Neuron (in vitro differentiated cells): ENCODE data around the gene DDX20.
"Not testable (repeated sequence)": the region's sequence is repeated elsewhere in the genome, so short reads cannot be mapped to it uniquely, and the experiment has no call there.

Source experiments
- H2AFZ ChIP-seq: one replicate; pipeline ENCODE4 v1.6.1; 2013; ENCODE audit warnings: low read depth, mild to moderate bottlenecking, inconsistent platforms, low read length, moderate library complexity
- H3K27me3 ChIP-seq: one replicate; pipeline ENCODE4 v1.6.1; 2013; ENCODE audit warnings: low read length; ENCODE audit not compliant: insufficient read depth
- H3K36me3 ChIP-seq: one replicate; pipeline ENCODE4 v1.6.1; 2013; ENCODE audit warnings: low read length; ENCODE audit not compliant: insufficient read depth
- H3K4me1 ChIP-seq: one replicate; pipeline ENCODE4 v1.6.1; 2013; ENCODE audit warnings: low read length; ENCODE audit not compliant: insufficient read depth
- H3K4me3 ChIP-seq: 2 replicates; pipeline ENCODE4 v1.5.1; 2013; ENCODE audit warnings: mild to moderate bottlenecking, low read length, moderate library complexity
- H3K9me3 ChIP-seq: one replicate; pipeline ENCODE4 v1.6.1; 2013; ENCODE audit warnings: low read length

Gene DDX20

DNA sequence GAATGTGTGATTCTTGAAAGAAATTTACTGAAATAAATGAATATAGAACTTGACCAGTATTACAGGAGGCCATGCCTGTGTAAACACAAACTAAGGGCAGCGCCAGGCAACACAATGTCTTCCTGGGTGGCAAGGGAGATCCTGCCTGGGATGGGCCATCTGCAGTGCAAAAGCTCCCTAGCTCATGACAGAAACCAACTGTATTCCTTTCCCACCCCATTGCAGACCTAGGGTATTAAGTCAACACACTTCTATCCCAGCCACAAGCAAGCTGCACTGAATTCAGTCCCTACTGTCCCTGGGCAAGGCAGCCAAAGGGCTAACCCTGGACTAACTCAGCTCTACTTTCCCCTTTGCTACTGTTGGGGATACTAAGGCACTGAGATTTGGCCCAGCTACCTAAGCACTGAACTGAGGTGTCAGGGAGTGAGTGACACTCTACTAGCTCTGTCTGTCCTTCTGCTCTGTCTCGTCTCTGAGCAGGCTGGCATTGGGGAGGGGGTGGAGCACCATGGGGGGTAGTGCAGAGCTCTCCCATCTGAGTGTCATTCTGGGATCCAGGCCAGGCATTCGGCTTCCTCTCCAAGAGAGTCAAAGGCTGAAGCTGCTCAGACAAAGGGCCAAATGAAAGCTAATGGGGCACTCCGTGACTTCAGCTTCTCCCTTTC is 19.0 kb upstream of the DDX20 start:
- H3K4me1 ChIP-seq = peaks cover 42% of the 10 kb centered on the region
- H2AFZ ChIP-seq = no peak overlapping the region
- H3K4me3 ChIP-seq = no peak overlapping the region
- no peaks in the 10 kb centered on the region for H3K27me3 ChIP-seq
- no peaks in the 10 kb centered on the region for H3K9me3 ChIP-seq
- no peaks in the 10 kb centered on the region for H3K36me3 ChIP-seq

DNA sequence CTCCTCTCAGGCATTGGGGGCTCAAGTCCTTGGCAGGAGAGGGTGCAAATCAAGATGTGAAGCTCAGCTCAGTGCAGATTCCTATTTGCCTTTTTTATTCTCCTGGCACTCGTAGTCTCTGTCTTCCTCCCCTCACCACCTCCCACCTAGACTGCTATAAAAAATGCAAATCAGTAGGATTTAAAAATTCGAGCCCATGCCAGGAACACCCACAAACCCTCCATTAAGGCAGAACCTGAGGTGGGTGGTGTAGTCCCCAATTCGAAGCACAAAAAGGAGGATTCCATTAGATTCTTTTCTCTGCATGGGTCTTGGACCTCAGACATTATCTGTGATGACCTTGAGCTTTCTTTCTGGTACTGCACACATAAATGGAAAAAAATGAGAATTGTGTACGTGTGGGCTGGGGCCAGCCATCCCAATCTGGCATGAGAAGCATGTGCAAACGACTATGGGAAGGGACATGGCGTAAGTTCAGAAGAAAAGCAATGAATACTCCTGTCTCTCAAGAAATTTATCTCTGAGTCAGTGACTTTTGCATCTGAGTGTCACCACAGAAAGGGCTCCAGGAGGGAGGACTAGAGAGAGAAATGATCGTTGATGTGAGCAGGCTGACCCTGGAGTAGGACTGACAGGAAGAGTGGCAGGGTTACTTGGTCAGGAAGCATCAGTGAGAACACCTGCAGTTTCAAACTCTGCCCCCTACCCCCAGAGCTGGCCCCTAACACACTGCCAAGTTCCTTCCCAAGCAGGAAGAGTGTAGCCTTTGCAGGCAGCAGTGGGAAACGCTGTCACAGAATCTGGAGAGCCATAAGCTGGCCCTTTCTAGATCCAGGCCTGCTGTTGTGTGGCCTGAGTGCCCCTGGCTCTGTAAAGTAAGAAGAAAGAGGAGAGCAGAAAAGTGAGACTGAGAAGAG is 18.2 kb upstream of the DDX20 start:
- no peaks in the 10 kb centered on the region for H3K9me3 ChIP-seq
- H3K4me1 ChIP-seq = peaks cover 42% of the 10 kb centered on the region
- peak overlapping the region; percentile 47 for H3K4me3 ChIP-seq

DNA sequence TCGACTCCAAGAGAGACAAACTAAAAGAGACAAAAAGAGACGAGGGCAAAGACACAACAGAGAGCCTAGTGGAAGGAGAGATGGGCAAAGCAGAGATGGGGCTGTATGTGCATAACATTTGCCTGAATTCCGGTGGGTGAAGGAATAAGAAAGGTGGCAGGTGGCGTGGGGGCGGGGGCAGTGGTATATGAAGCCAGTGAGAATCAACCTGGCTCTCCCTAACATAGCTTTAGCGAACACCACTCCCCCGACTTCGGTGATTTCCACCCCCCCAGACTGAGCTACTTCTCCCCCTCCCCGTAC is 17.6 kb upstream of the DDX20 start:
- Histone ChIP-seq H3K27me3 (no peaks in the 10 kb centered on the region), H3K9me3 (no peaks in the 10 kb centered on the region), H3K4me3 (peak overlapping the region; percentile 47), H2AFZ (no peak overlapping the region), H3K36me3 (no peaks in the 10 kb centered on the region), H3K4me1 (peaks cover 44% of the 10 kb centered on the region)

More for the DNA sequence above, 18.2 kb upstream of the DDX20 start:
- Histone ChIP-seq H2AFZ (no peak overlapping the region), H3K27me3 (no peaks in the 10 kb centered on the region), H3K36me3 (no peaks in the 10 kb centered on the region)

DNA sequence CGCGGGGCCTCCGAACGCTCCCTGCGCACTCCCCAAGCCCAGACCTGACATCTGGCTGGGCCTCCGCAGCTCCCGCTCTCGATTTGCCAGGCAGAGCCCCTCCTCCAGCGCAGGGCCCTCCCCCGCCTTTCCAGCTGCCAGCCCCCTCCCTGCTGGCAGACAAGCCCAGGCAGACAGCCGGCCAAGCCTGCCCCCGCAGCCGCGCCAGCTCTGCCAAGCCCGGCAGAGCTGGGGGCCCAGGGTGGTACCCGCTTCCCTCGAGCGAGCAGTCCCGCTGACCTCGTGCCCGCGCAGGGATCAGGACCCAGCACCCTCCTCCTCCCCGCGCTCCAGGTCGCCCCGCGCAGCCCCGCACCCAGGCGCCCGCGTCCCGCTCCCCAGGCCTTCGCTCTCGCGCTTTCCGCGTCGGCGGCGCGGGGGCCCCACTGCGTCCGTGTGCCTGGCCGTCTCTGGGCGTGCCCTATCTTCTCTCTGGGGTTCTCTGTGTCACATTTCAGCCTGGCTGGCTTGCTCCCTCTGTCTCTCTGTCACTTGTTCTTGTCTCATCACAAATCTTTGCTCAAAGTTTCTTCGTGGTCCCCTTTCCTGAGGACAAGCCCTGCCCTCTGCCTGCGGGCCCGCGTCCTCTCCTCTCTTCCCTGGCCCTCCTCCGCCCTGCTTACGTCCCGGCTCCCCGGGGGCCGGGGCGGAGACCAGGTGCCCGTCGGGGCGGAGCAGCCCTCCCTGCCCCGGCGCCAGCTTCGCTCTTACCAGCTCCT is 17.1 kb upstream of the DDX20 start:
- Histone ChIP-seq H3K27me3 (no peaks in the 10 kb centered on the region), H3K9me3 (no peaks in the 10 kb centered on the region), H3K36me3 (no peaks in the 10 kb centered on the region), H3K4me1 (peaks cover 39% of the 10 kb centered on the region), H2AFZ (peak overlapping the region; percentile 87), H3K4me3 (peak overlapping the region; percentile 47)

DNA sequence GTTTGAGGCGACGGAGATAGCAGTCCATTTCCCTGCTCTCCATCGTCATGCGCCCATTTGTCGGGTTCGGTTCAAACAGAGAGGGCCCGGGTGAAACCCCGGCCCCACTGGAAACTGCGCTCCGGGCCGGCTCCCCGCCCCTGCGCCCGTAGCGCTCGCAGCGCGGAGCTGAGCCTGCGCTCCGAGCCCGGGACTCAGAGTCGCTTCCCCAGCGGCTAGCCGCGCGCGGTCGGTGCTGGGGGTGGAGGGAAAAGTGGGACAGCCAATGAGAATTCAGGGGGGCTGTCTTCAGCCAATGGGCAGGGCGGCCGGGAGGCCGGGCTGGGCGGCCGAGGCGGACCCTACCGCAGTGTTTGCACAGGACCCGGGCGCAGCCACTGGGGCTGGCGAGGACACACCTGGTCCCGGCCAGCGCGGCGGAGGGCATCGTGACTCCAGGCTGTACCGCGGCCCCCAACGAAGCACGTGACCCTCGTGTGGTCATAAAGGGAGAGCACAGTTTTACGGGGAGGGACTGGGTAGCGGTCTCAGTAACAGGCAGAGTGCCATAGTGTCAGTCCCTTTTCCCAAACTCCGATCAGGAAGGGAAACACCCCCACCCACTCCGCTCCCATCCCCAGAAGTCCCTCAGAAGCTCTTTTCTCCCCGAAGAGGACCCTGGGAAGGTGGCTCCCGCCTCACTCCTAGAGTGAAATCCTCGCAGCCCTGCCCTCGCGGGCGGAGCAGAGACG is 16.3 kb upstream of the DDX20 start, which contains the start of gene INKA2:
INKA2 (minus strand) TSS at position 202 of the 731 bp plus-strand sequence; CDS start at position 49, 153 bp downstream.
- Histone ChIP-seq H3K4me3 (peak within 1 kb of the TSS; percentile 47), H3K9me3 (no peaks in the 10 kb centered on the region), H3K4me1 (peaks cover 34% of the 10 kb centered on the region), H3K27me3 (no peaks in the 10 kb centered on the region), H2AFZ (peak within 1 kb of the TSS; percentile 87), H3K36me3 (no peaks in the 10 kb centered on the region)

DNA sequence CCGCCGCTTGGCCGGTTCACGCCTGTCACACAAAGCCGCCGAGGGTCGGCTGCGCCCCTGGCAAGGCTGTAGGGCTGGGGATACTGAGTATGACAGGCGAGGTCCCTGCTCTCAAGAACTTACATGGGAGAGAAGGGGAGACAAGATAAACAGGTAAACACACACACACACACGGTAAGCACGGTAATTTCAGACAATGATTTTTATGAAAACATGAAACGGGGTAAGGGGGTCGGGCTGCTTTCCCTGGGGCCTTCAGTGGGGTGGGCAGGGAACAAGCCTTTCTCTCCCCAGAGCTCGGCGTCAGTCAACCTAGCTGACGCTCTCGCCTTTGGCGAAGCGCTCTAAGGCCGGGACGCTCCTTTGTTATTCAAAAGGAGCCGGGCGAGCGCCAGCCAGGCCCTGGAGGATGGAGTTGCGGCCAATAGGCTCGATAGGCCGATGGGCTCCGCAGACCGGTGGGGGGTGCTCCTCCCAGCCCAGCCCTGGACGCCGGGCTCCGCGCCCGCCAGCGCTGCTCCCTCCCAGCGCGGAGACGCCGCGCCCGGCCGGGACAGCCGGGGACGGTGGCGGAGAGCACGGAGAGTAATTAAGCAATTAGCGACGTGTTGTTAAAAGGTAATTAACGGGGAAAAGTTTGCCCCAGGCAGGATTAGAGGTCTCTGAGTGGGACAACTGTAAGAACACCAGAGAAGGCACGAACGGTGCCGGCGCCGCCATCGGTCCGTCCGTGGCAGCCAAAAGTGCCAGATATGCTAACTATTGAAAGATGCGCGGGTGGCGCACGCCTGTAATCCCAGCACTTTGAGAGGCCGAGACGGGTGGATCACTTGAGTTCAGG is 15.6 kb upstream of the DDX20 start:
- Histone ChIP-seq H3K27me3 (no peaks in the 10 kb centered on the region), H3K4me3 (peak overlapping the region; percentile 47), H3K4me1 (peaks cover 34% of the 10 kb centered on the region), H2AFZ (peak overlapping the region; percentile 87), H3K9me3 (no peaks in the 10 kb centered on the region), H3K36me3 (no peaks in the 10 kb centered on the region)

DNA sequence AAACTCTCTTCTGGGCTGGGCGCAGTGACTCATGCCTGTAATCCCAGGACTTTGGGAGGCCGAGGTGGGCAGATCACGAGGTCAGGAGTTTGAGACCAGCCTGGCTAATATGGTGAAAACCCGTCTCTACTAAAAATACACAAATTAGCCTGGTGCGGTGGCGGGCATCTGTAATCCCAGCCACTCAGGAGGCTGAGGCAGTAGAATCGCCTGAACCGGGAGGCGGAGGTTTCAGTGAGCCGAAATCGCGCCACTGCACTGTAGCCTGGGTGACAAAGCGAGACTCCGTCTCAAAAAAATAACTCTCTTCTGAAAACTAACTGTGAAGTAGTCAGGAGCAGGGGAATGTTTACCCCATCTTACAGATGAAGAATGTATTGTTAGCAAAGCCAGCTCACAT is 13.4 kb upstream of the DDX20 start:
- H3K4me3 ChIP-seq, H3K27me3 ChIP-seq, H3K36me3 ChIP-seq, H3K9me3 ChIP-seq, H2AFZ ChIP-seq: not testable (repeated sequence)
- peaks cover 16% of the 10 kb centered on the region for H3K4me1 ChIP-seq

DNA sequence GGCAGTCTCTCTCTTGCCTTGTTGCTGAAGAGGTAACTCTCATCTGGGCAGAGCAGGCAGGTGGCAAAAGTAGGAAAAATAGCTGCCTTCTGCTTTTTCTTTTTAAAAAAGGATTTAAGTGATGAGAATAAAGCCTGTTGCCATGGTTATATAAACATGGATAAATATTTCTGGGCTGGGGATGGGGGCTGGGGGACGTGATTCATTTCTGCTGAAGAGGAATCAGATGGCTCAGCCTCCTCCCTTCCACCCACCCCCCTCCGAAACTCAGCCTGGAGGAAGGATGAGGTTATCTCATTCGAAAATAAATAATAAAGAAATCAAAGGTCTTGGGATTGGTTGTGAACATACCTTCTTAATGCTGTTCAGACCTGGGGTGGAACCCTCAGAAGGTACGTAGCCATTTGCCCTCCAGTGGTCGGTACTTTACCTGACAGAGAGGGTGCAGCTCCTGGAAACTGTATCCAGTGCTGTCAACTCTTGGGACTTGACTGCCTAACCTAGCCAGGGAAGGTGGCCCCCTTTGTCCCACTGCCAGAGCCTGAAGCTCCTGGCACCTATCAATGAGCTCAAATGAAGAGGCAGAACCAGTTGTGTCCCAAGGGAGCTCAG is 12.7 kb upstream of the DDX20 start:
- Histone ChIP-seq H3K9me3 (no peaks in the 10 kb centered on the region), H3K36me3 (no peaks in the 10 kb centered on the region), H3K4me1 (peaks cover 8% of the 10 kb centered on the region), H2AFZ (no peak overlapping the region), H3K4me3 (no peak overlapping the region), H3K27me3 (no peaks in the 10 kb centered on the region)

DNA sequence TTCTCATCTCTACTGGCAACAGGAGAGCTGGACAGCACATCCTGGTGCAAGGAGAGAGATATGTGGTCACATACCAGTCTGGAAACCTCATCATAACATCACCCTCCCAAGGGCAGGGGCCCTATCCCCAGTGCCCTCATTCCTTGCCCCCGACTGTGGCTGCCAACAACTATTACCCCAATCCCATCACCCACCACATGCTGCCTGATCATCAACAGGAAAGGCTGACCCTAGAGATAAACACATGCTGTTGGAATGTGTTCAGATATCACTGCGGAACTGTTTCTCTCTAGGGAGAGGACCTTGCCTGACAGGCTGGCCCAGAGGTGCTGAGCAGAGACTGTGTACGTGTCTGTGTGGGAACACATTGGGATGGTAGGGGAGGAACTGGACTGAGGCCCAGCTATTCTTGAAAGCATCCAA is 12.0 kb upstream of the DDX20 start:
- no peaks in the 10 kb centered on the region for H3K27me3 ChIP-seq
- H3K36me3 ChIP-seq = no peaks in the 10 kb centered on the region
- no peaks in the 10 kb centered on the region for H3K9me3 ChIP-seq
- no peak overlapping the region for H3K4me3 ChIP-seq
- no peak overlapping the region for H2AFZ ChIP-seq
- peaks cover 9% of the 10 kb centered on the region for H3K4me1 ChIP-seq

DNA sequence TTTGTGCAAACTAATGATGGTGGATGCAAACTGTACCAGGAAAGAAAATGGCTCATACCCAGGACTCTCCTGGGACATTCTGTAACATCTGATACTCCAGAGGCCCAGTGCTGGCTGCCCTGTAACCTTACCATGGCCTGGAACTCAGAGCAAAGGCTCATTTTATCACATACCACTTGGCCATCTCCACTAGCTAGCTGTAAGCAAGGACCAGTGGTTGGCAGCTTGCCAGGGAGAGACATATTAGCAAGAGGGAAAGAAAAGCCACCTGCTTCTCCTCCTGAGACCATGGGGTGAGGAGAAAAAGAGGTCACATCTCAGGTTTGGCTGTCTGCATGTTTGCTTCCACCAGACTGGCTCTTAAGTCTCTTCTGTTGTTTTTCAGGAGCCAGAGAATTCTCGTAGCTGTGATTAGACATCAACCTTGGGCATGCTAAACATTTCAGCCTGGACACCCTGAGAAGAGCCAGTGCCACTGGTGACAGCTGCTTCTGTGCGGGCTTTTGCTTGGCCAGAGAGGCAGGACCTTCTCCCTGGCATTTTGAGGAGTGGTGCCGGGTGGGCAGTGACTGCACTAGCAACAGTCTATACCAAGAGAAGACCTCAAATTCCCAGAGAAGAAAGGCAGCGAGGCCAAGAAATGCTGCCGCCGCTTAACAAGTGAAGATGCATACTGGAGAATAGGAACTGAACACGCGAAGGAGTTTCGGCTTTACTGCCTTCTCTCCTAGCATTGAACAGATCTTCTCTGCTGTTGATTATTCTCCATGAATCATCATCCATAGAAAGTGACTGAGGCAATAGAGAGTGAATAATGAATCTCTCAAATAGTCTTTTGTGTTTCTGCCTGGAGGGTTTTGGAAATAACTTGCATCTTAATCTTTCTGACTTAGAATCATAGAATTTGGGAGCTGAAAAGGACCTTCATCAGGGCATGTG is 9.8 kb upstream of the DDX20 start:
- Histone ChIP-seq H3K36me3 (no peaks in the 10 kb centered on the region), H2AFZ (no peak overlapping the region), H3K9me3 (no peaks in the 10 kb centered on the region), H3K27me3 (no peaks in the 10 kb centered on the region), H3K4me3 (no peak overlapping the region), H3K4me1 (peaks cover 17% of the 10 kb centered on the region)

DNA sequence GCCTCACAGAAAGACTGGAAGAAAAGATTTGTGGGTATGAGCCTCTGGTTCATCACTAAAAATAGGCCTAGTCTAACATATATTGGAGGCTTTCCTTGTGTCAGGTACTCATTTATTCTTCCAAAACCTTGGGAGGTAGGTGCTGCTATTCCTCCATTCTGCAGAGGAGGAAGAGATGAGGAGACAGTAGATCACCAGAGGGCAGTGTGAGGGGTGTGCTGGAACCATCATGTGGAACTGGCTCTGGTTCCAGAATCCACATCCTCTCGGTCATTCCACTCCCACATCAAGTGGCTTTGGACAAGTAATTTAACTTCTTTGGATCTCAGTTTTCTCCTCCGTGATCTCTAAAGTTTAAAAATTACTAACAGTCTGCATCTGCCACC is 9.1 kb upstream of the DDX20 start:
- peaks cover 17% of the 10 kb centered on the region for H3K4me1 ChIP-seq
- H2AFZ ChIP-seq = no peak overlapping the region
- H3K9me3 ChIP-seq = no peaks in the 10 kb centered on the region
- H3K4me3 ChIP-seq = no peak overlapping the region
- no peaks in the 10 kb centered on the region for H3K36me3 ChIP-seq
- no peaks in the 10 kb centered on the region for H3K27me3 ChIP-seq
